ENCODE measurements around the gene KIF5C.
A peak's percentile ranks its signal among the peaks of the same experiment; 100 is the strongest.

The KIF5C gene

DNA sequence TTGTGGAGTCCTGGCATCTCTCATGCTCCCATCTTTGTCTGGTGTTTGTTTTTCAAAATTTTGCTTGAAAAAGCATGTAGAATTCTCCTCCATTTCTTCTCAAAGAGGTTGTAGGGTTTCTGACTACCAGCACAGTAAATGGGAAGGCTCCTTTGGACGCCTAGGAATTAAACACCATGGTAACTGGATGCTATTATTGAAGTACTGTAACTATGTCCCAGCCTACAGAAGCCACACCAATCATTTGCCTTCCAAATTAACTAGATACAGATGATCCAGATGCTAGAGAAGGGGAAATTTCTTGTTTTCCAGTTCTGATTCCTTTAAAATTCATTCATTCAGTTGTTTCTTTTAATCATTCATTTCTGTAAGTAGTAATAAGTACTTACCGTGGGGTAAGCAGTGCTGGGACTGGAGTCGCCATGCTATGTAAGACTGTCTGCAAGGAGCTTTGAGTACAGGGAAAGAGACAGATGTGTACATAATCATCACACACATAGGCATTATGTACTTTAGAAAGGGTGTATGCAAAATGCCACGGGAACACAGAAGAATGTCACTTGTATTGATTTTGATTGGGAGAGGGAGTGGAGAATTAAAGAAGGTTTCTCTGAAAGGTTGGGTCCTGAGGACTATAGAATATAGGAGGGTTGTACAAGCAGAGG lies 49.6 kb downstream of the KIF5C start:
- DNase-seq (ENCODE audit: low spot score) (no peak), FAIRE-seq (no peak)

DNA sequence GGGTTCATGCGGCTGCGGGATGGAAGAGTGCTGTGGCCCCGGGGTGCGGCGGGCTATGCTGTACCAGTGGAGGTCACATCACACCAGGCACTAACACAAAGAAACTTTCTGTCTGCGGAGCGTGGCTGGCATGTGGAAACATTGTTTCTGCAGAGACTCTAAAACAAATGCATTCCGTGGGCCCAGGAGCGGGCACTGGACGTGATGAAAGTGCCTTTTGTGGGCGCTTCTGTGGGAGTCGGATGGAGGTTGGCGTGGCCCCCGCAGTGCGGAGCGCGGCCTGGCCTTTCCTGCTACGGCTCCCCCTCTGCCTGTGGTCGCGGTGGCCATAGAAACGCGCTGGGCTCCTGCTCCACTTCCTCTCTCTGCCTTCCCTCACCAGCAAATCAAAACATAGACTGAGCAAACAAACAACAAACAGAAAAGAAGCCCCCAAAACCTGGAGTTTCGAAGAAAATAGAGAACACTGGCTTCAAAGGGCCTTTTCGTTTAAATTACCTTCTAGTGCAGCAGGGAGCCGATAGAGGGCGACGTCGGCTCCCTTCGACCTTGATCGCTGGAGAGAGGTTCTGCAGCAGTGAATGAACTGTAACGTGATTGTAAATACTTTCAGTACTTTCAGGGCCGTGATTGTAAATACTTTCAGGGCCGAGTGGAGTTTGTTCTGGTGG lies 51.4 kb downstream of the KIF5C start:
- FAIRE-seq (no peak), DNase-seq (ENCODE audit: low spot score) (peak; percentile 56)

DNA sequence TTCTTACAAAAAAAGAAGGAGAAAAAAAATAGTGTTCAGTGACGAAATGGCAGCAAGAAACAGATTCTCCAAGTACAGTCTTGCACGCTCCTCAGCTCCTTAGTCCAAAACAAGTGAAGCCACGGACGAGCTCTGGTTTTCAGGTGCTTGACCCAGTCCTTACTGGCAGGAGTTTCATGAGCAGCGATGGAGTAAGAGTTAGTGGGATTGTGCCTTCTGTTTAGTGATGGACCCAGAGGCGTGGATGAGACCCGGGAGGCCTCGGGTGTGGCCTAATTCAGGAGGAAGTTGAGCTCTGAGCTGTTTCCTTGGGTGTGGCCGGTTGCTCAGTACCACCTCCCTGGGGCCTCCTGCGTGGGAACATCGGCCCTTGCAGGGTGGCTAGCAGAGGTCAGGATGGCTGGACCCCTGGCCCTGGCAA lies 52.0 kb downstream of the KIF5C start:
- DNase-seq (ENCODE audit: low spot score) (no peak), FAIRE-seq (no peak)

DNA sequence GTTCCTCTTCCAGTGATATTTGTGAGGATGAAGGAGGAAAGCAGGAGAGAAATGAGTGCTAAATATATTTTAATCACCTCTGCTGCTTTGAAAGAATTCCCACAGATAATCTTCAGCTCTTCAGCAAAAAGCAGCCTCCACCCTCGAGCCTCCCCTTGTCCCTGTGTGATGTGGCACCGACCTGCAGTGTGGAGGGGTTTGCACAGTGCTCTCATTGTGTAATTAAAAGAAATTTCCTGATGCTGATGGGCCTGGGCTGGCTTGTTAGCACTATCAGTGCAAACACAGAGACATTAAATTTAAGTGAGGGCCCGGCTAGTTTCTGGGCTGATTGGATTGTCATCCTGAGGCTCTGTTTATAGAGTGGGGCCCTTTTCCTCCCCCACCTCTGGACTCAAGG lies 53.4 kb downstream of the KIF5C start:
- DNase-seq (ENCODE audit: low spot score) (no peak), FAIRE-seq (no peak)

DNA sequence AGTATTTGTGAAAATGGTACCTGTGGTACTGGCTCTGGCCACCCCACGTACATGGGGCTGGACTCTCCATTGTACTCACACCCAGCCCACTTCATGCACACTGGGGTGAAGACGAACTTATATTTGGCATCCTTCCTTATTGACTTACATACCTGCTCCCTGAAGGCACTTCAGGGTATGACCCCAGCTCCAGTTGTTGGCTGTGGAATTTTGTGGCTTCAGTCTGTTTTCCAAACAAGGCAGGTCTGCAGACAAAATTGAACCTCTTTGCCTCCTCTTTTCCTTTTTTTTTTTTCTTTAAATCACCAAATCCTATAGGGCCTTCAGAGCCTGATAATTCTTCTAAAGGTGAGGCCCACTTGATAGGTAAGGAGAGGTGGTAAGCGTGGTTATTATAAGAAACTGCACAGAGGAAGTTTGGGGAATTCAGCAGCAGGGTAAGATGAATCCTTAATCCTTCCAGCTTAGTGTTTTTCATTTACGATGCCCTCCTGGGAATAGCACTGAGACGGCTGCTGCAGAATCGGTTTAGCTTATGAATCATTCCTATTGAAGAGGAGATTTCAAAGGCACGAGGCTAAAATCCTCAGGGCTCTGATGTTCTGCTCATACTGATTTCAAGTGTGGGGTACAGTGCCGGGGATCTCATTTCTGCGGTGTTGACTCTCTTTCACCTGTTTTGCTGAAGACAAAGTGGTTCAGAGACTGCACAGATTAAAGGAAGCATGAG lies 55.2 kb downstream of the KIF5C start:
- DNase-seq (ENCODE audit: low spot score): no peak
- no peak for FAIRE-seq

DNA sequence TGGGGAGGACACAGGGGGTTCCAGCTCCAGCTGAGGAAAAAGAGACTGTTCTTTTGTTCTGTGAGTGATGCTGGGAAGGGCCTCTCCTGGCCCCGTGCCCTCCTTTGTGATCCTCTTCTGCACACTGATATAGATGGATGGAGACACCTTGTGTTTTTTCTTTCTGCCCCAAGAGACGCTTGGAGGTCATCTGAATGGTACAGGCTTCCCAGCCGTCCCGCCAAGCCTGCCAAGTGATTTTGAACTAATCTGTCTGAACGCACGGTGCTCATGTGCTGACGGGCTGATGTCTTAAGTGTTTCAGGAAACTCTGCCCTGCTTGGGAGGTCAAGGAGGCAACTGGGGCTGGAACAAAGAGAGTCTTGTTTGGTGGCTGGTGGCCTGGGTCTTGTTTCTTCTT lies 57.5 kb downstream of the KIF5C start:
- FAIRE-seq (no peak), DNase-seq (ENCODE audit: low spot score) (no peak)

DNA sequence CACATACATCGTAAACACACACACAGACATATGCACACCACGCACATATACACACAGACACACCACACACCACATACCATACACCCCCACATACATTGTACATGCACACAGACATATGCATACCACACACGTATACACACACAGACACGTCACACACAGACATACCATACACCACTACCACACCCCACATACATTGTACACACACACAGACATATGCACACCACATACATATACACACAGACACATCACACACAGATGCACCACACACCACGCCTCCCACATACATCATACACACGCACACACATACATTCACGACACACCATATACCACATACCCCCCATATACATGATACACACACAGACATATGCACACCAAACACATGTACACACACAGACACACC lies 58.4 kb downstream of the KIF5C start:
- DNase-seq (ENCODE audit: low spot score): no peak
- FAIRE-seq: no peak

DNA sequence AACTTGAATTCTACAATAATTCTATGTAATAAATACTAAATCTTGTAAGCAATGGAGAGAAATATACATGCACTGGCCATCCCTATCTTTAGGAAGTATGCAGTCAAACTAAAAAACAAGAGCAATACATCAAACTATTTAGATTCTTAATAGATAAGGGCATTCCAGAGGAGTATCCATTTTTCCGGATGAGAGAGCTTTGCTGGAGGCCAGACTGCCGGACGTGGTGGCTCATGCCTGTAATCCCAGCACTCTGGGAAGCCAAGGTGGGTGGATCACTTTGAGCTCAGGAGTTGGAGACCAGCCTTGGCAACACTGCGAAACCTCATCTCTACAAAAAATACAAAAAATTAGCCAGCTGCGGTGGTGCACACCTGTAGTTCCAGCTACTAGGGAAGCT lies 60.8 kb downstream of the KIF5C start:
- FAIRE-seq: no peak
- no peak for DNase-seq (ENCODE audit: low spot score)

DNA sequence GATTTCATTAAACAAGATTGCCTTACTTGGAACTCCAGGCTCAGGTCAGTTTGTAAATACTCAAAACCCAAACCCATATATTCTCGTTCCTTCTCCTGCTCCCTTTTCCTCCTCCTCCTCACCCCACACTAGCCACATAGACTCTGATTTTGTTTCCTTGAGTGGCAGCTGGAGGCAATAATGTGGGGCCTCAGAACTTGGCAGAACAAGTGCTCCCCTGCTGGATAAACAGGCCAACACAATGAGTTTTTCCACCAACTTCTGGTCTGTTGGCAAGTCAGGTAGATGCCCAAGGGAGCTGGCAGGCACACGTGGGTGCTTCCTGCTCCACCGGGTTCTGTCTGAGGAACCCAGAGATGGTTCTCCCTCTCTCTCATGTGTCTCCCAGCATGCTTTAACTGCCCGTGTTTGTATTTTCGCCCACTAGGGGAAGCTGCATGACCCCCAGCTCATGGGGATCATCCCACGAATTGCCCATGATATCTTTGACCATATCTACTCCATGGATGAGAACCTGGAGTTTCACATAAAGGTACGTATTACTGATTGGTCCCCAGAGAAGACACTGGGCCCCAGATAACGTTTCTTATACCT lies 61.9 kb downstream of the KIF5C start:
- FAIRE-seq (no peak), DNase-seq (ENCODE audit: low spot score) (peak; percentile 10)

DNA sequence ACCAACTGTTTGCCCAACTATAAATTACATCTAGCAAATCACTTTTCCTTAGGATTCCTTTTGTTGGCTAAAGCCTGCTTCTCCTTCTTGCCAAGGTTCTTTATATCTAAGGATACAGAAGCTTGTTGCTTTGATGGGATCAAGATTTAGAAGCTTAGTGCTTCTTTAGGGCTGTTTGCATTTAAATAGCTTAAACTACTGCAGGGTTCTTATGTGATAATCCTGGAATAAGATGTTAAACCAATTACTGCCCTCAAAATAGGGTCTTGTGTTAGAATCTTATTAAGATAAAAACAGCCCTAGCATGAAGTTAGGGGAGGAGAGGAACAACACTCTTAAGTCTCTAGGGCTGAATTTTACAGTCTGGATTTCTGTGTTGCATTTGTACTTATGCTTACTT lies 64.2 kb downstream of the KIF5C start:
- FAIRE-seq (no peak), DNase-seq (ENCODE audit: low spot score) (no peak)

DNA sequence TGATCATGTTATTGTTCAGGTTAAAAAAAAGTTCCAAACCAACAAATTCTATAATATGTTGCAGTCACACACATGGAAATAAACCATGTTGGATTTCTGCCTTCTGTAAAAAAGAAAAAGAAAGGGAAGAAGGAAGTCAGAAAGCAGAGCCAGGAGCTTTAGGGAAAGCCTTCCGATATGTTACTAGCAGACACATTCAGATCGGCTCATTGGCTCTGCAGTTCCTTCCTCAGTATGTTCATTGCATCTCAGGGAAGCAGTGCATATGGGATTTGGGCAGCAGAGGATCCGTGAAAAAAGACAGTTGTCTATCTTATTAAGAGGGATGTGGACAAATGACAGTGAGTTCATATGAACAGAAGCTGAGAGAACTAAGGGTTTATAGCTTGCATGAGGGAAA lies 68.1 kb downstream of the KIF5C start:
- FAIRE-seq (no peak), DNase-seq (ENCODE audit: low spot score) (no peak)

DNA sequence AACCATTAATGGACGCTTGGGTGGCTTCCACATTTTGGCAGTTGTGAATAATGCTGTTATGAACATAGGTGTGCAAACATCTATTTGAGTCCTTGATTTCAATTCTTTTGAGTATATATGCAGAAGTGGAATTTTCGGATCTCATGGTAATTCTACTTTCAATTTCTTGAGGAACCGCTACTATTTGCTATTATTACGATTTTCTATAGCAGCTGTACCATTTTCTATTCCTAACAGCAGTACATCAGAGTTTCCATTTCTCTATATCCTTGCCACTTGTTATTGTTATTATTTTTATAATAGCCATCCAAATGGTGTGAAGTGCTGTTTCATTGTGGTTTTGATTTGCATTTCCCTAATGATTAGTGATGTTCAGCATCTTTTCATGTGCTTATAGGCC lies 69.5 kb downstream of the KIF5C start:
- FAIRE-seq (no peak), DNase-seq (ENCODE audit: low spot score) (no peak)

DNA sequence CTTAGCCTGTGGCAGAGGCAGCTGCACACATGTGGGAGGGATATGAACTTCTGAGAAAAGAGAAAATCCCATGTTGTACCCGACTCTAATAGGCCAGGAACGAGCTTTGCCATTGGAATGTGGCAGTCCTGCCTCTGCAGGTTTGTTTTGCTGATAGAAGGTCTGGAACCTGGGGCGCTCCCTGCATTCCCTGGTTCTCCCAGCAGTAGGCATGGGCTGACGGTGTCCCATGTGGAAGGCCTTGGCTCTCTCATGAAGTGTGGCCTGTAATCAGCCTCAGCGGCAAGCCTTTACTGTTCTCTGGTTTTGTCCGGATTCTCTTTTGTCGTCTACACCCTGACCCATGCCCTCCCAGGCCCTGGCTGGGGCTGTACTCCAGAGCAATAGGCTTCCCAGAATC lies 72.3 kb downstream of the KIF5C start:
- DNase-seq (ENCODE audit: low spot score) (no peak), FAIRE-seq (no peak)

DNA sequence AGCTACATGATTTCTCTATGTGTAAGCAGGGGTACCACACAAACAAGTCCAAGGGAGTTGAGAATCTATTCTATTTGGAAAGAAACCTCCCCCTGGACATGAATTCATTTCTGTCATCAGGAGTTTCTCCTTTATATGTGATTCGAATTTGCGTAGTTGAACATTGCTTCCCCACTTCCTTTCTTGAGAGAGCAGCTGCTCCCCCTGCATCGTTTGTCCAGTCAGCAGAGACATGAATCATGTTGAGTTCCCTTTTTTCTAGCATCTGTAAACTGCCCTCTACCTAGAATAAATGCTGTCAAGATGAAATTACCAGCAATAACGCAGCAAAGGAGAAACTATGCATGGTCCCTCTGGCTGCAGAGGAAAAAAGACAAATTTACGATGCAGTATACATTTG lies 73.8 kb downstream of the KIF5C start:
- FAIRE-seq (no peak), DNase-seq (ENCODE audit: low spot score) (no peak)

DNA sequence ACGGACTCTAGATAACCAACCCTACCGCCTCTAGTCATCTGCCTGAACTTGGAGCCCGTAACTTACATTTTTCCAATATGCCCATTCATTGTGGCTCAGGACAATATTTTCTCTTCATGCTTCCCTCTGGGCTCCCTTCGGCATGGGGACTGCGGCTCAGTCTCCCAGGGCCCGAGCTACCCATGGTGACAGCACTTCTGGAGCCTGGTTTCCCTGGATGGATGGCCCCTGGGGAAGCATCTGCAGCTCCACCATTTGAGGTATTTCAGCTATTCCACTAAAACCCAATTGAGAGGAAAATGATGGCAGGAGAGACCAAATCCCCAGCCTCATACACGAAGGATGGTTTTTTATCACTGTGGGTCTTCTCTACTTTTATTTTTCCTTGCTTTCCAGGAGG lies 74.3 kb downstream of the KIF5C start:
- DNase-seq (ENCODE audit: low spot score) (no peak), FAIRE-seq (no peak)

DNA sequence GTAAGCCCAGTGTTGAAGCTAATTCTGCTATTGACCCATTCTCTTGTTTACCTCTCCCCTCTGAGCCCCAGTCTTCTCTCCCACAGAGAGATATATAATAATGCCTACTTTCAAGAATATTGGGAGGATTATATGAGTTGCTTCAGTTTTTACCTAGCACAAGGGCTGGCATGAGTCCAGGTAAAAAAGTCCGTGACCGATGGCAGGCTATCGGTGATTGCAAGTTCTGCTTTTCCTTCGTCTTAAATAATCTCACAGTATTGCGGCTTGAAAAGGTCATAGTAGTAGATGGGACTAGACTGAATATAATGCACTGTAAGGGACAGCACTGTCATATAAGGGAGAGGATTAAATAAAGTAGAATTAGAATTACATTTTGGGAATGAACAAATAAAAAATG lies 77.6 kb downstream of the KIF5C start:
- FAIRE-seq (no peak), DNase-seq (ENCODE audit: low spot score) (no peak)

DNA sequence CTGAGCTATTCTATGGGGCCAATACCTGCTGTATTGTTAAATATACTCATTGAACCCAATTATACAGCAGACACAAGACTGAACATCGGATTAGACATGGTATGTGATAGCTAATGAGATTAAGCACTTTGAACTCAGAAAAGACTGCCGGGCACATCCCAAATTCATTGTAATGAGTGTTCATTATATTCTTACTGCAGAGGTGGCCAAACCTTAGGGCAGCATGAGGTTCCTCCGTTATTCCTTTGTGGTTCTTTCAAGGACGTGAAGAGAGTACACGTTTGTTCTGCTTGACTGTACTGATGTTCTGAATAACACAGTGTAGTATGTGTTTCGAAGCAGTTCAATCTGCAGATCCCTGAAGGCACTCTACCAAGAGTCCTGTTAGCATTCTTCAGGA lies 78.4 kb downstream of the KIF5C start:
- DNase-seq (ENCODE audit: low spot score): no peak
- FAIRE-seq: no peak

DNA sequence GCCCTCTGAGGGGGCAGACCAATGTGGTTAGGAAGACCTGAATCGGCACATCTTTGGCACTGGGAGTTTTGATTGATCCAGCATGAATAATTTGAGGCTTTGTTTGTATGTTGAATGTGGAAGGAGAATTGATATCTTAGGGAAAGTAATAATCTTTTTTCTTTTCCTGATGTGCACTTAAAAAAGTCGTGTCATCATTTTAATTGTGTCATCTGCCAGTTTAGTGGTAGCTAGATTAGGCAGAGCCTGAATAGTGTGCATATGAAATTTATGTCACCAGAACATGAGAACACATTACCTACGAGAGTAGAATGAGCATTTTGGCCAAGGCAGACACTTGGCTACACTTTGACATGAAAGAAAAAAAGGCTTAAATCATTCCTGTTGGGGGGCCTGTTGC lies 79.5 kb downstream of the KIF5C start:
- no peak for DNase-seq (ENCODE audit: low spot score)
- FAIRE-seq: no peak

DNA sequence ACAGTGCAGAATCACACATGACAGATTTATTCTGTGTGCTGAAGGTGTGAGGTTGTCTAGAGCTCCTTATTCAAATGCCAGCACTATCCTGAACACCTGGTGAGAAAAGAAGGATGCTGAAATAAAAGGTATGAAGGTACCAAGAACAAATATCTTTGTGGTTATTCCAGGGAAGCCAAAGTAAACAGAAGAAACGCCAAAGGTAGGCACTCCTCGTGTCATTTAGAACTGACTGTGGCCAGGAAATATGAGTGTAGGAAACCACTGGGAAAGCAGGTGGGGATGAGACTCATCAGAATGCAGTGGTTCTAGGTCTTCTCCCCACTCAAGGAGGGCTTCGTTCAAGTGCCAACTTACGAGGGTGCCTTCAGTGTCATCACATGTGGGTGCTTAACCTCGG lies 80.8 kb downstream of the KIF5C start:
- FAIRE-seq (no peak), DNase-seq (ENCODE audit: low spot score) (no peak)

DNA sequence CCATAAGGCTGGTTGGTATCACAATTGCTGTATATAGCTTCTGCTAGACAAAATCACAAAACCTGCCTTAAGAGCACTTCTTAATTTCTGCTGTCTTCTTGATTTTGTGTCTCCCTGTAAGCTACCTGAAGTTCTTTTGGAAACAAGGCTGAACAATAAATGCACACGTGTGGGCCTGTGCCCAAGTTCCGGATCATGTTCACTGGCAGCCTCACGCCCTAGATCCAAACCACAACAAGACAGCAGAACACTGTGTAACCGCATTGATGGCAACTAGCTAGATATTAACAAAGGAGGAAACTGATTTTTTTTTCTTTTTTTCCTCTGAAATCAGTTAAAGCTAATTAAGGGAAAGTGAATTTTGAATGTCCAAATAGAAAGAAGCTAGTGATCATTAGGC lies 82.0 kb downstream of the KIF5C start:
- FAIRE-seq: no peak
- no peak for DNase-seq (ENCODE audit: low spot score)

DNA sequence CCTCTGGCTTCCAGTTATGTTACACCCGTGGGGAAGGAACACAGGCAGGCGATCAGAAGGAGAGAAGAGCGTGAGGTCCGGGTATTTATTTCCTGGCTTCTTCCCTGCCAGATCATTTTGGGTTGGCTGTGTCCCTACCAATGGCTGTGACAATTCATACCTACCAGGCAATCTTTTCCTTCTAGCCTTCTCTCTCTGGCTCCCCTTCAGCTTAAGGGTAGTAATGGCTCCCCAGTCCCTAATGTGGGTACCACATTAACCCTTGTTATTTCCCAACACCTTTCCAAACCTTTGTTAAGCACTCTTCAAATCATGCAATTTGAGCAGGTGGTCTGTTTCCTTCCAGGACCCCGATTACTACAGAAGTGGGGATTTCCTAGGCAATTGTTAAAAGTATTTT lies 84.7 kb downstream of the KIF5C start:
- FAIRE-seq: no peak

DNA sequence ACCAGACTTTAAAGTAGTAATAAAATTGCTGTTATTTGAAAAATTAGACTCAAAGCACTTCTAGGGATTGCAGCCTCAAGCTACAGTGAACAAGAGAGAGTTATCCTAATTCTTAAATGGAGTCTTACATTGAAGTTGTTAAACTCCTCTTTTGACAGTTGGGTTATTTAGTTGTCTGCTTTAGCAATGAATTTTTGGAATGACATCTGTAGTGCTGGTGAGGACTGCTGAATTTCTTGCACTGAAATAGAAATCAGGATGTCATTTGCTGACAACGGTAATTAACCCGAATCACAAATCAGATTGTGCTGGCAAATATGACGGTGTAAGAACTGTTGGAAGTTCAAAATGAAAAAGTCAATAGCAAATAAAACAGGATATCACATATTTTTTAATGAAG lies 85.5 kb downstream of the KIF5C start:
- no peak for DNase-seq (ENCODE audit: low spot score)
- no peak for FAIRE-seq

More for the DNA sequence above, 84.7 kb downstream of the KIF5C start:
- no peak for DNase-seq (ENCODE audit: low spot score)

All from urothelium cell line (cell line).